GM19468 (cell line): Measurements from ENCODE around the gene KIF18B.

Experiments
- ATAC-seq: cut with Tn5 transposase; IDR thresholded peaks from one replicate; pipeline ENCODE4 v1.9.1; 2021; ENCODE audit warnings: mild to moderate bottlenecking, moderate library complexity, moderate number of reproducible peaks; ENCODE audit not compliant: unreplicated experiment; ENCODE audit errors: extremely low read depth

The KIF18B gene

DNA sequence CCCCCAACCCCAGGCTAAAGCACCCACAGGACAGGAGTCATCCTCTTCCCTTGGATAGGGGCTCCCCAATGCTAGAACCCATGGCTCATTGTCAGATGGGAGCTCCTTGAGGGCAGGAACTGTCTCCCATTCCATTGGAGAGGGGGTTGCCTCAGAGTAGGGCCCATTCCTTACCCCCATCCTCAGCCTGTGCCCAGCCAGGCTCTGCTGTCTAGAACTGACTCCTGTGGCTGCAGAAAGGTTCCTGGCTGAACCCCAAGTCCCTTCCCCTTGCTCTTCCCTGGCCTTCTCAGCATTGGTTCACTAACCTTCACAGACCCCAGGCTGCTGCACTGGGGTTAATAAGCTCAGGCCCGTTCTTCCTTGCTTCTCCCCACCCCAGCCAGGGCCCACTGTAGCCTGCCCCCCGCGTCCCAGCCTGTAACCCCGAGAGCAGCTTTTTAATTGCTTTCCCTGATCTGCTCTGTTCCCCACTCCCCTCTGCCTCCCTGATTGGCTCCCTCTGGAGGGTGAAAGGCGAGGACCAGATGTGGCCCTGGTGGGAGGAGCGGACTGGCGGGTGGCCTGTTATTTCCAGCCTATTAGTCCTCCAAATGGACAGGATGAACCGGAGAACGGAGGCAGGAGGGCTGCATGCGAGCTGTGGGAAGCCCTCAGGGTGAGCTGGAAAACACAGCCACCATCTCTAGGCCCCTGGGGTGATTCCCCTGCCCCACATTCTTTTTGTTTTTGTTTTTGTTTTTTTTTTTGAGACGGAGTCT is 26.3 kb downstream of the KIF18B start:
- ATAC-seq: no peak

DNA sequence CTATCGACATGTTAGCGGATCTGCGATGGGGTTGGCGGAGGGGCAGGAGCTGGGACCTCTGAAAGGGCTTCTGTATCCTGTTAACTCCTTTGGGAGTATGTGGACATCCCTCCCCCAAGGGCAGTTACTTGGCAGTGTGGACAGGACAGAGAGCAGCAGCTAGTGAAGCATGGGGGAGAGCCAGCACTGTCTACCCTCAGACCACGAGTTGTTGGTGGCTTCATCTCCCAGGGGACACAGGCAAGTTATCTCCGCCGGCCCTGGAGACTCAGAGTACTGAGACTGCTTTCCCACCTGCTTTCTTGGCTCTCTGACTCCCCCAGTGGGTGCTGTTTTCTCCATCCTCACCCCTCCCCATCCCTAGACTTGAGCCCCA is 27.0 kb downstream of the KIF18B start:
- no peak for ATAC-seq

GRCh38 chr17:44919885-44920564 is 27.5 kb downstream of the KIF18B start:
- ATAC-seq: no peak

DNA sequence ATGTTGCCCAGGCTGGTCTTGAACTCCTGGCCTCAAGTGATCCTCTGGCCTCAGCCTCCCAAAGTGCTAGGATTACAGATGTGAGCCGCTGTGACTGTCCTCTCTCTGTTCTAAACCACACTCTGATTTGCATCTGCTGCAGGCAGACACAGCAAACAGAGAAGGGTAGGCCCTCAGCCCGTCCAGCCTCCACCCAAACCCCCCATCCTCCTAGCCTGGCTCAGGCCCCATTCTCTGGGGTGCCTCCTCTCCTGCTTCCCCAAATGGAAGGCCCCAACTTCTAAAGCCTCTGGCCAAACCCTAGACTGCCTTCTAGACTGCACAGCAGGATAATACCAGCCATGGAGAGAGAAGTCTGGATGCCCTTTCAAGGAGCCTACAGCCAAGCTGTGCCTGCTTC is 28.2 kb downstream of the KIF18B start:
- no peak for ATAC-seq

DNA sequence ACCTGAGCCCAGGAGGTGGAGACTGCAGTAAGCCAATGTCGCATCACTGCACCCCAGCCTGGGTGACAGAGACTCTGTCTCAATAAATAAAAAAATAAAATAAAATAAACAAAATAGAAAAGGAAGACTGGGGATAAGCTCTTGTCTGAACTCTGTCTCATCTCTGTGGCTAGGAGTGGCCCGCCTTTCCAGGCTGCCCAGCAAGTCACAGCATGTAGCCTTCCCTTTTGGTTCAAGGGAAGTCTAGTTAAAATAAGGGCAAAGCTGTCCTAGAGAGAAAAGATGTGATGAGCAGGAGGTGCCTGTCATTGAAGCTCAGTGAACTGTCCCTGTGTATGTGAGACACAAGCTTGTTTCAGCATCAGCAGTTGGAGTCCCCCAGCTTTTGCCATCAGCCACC is 29.6 kb downstream of the KIF18B start:
- ATAC-seq: no peak

DNA sequence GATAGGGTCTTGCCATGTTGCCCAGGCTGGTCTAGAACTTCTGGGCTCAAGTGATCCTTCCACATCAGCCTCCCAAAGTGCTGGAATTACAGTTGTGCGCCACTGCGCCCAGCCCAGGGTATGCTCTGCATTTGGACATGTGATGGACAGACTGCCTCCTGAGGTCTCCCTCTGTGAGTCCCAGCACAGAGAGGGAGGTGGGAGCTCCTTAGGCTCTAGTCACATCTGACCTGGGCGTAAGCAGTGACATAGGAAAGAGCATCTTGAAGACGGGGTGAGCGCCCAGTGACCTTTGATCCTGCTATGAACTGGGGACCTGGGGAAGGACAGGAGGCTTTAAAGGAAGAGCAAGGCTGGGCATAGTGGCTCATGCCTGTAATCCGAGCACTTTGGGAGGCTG is 30.1 kb downstream of the KIF18B start:
- no peak for ATAC-seq

- no peak for ATAC-seq
Observed at GRCh38 chr17:44916781-44917241, 30.8 kb downstream of the KIF18B start.

DNA sequence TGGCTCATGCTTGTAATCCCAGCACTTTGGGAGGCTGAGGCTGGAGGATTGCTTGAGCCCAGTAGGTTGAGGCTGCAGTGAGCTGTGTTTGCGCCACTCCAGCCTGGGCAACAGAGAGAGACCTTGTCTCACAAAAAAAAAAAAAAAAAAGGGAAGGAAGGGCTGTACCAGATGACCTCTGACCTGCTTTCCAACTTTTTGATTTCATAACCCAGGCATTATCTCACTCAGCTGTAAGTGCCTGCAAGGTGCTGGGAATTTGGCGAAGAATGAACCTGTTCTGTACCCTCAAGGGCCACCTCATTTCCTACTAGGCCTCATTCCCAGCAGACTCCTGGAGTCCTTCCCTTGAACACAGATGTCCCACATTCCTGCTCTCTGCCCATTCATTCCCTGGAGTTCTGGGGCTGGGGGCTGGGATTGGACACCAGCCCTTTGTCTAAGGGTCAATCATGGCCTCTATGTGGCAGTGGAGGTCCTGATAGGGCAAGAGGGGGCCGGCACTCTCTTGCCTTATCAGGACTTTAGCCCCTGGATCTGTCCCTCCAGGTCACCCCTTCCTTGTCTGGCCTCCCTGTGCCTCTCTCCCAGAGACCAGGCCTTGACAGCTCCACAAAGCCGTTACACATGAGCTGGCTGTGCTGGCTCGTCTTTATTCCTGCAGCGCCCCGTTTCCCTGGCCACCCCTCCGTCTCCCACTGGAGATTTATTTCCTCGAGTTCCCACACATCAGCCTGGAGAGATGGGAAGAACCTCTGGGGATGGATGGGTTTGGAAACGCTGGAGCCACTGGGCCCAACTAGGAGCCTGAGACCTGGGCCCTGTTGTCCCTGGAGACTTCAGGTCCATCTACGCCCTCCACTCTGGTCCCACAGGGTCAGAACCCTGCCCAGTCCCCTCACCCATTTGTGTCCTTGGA is 31.5 kb downstream of the KIF18B start:
- no peak for ATAC-seq

DNA sequence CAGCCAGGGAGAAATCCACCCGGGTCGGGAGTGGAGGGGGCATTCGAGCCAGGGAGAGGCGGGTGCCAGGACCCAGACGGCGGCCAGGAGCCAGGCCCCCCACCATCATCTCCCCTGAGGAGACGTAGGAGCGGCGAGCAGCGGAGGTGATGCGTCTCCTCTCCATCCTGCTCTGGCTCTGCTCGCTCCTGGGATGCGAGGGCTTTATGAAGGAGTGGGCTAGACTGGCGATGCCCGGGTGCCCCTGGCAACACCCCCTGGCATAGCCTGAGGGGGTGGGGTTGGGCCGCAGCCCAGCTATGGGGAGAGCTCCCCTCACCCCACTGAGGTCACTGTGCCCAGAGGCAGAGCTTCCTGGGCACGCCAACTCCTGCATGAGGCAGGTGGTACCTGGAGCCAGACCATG is 32.2 kb downstream of the KIF18B start, which contains the start of gene GFAP:
Gene GFAP, minus strand, starts transcription at position 180 of the 406 bp plus-strand sequence. Its CDS starts 14 bp downstream, at position 166.
- ATAC-seq: no peak

DNA sequence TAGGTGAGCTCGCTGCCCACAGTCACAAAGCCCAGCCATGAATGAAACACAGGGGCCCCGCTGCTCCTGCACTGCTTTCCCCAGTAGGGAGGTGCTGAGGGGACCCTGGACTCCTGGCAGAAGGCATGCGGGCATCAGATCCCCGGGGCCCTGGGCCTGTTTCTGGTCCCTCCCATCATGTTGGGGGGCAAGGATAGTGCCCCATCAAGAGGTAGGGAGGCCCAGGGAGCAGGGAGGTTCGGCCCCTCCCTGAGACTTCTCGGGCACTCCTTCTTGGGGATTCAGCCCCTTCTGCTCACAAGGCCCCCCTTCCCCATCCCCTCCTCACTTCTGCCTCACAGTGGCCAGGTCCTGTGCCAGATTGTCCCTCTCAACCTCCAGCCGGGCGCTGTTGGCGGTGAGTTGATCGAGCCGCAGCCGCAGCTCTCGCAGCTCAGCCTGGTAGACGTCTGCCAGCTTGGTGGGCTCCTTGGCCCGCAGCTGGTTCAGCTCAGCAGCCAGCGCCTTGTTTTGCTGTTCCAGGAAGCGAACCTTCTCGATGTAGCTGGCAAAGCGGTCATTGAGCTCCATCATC is 32.8 kb downstream of the KIF18B start:
- ATAC-seq: no peak

DNA sequence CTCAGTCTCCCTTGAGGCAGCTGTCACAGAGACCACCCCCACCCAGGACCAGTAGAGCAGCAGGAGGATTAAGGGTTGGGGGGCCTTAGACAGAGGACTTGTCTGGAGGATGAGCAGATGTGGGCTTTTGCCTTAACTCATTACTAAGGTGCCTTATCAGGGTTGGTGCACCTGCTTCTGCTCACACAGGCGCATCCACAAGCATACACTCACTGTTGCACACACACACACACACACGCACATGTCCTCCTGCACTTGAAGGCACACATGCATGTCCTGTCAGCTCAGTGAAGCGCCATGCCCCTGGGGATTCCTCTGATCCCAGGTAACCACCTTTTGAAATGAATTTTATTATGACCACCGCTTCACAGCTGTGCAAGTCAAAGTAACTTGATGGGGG is 33.4 kb downstream of the KIF18B start:
- ATAC-seq: no peak

DNA sequence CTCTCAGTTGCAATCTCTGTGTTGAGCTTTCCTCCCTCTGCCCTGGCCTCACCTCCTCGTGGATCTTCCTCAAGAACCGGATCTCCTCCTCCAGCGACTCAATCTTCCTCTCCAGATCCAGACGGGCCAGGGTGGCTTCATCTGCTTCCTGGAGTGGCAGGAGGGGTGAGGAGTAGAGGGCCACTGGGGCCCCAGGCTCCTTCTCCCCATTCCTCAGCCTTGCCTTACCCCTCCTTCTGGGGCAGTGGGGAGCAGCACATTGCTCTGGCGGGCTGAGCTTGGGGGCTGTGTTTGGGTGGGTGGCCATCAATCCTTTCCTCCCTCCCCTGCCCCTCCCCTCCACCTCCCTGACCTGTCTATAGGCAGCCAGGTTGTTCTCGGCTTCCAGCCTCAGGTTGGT is 33.9 kb downstream of the KIF18B start:
- ATAC-seq: no peak

DNA sequence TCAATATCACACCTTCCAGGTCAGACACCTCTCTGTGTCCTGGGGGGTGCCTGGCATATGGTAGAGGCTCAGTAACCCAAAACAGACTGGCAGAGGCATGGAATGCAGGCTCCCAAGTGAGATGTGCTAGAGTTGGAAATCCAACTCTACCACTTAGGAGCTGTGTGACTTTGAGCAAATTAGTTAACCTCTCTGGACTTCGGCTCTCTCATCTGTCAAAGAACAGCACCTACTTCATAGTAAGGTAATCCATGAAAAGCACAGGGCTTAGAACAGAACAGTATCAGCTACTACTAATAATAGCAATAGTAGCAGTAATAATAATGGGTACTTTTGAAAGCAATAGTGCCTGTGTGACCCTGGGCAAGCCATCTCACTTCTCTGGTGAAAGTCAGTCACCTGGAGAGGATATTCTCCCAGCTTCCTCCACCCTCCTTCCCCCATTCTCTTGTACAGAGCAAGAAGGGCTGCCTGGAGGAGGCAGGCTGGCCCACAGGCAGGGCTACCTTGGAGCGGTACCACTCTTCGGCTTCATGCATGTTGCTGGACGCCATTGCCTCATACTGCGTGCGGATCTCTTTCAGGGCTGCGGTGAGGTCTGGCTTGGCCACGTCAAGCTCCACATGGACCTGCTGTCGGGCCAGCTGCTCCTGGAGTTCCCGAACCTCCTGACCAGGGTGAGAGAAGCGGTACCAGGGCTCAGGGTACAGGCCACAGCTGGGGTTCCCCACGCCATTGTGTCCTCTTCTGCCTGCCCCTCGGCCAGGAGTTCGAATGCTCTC is 34.6 kb downstream of the KIF18B start:
- ATAC-seq: no peak

GRCh38 chr17:44911133-44912001 is 36.2 kb downstream of the KIF18B start:
- no peak for ATAC-seq

- no peak for ATAC-seq
Observed at GRCh38 chr17:44910231-44911106, 37.1 kb downstream of the KIF18B start.

- no peak for ATAC-seq
Observed at GRCh38 chr17:44909681-44910144, 37.9 kb downstream of the KIF18B start.

GRCh38 chr17:44908761-44909326 is 38.7 kb downstream of the KIF18B start:
- no peak for ATAC-seq
